NK-92 (cell line): Measurements from ENCODE around the gene AP2S1.
"Not testable (repeated sequence)": the region's sequence is repeated elsewhere in the genome, so short reads cannot be mapped to it uniquely, and the experiment has no call there.

Experiments used
- DNase-seq: peaks from one replicate; lab custom pipeline; 2025; ENCODE audit not compliant: unreplicated experiment; lab: John Stamatoyannopoulos, UW

Gene AP2S1

GRCh38 chr19:46844067-46844489, 6.6 kb downstream of the AP2S1 start:
- DNase-seq, result no peak

GRCh38 chr19:46842791-46843190, 7.9 kb downstream of the AP2S1 start:
- DNase-seq, result no peak

- no peak for DNase-seq
Measured at GRCh38 chr19:46841458-46842083, 9.1 kb downstream of the AP2S1 start.

GRCh38 chr19:46840498-46840942, 10.1 kb downstream of the AP2S1 start:
- DNase-seq, result no peak

GRCh38 chr19:46839752-46840497, 10.7 kb downstream of the AP2S1 start:
- DNase-seq, result no peak

- no peak for DNase-seq
Measured at GRCh38 chr19:46838160-46838559, 12.5 kb downstream of the AP2S1 start.

- DNase-seq, result no peak
Measured at GRCh38 chr19:46834984-46835383, 15.7 kb downstream of the AP2S1 start.

- DNase-seq, result no peak
Measured at GRCh38 chr19:46834121-46834520, 16.5 kb downstream of the AP2S1 start.

GRCh38 chr19:46830864-46831263, 19.8 kb downstream of the AP2S1 start:
- DNase-seq, result no peak

- DNase-seq, result no peak
Measured at GRCh38 chr19:46828484-46828883, 22.2 kb downstream of the AP2S1 start.

GRCh38 chr19:46825731-46826055, 25.0 kb downstream of the AP2S1 start:
- no peak for DNase-seq

- no peak for DNase-seq
Measured at GRCh38 chr19:46824890-46825730, 25.5 kb downstream of the AP2S1 start.

GRCh38 chr19:46823049-46823448, 27.6 kb downstream of the AP2S1 start:
- DNase-seq, result no peak

- DNase-seq, result not testable (repeated sequence)
Measured at GRCh38 chr19:46822410-46822787, 28.2 kb downstream of the AP2S1 start.

GRCh38 chr19:46821512-46822409, 28.9 kb downstream of the AP2S1 start:
- no peak for DNase-seq

- no peak for DNase-seq
Measured at GRCh38 chr19:46818812-46819211, 31.8 kb downstream of the AP2S1 start.

- DNase-seq, result no peak
Measured at GRCh38 chr19:46815833-46816627, 34.6 kb downstream of the AP2S1 start.

GRCh38 chr19:46813839-46814358, 36.7 kb downstream of the AP2S1 start:
- no peak for DNase-seq

GRCh38 chr19:46812977-46813838, 37.4 kb downstream of the AP2S1 start:
- no peak for DNase-seq
